H9 (cell line): ENCODE results near the gene SLC7A9. TPM values are rescaled to one million over a fixed set of nuclear protein-coding genes. Genes with fewer than 3 reads are reported as not detected.

Source experiments
- DNase-seq: peaks from one replicate; pipeline ENCODE4 v3.0.0-alpha.2; 2017
- H2AFZ ChIP-seq: one replicate; pipeline ENCODE4 v1.6.1; 2013; ENCODE audit warnings: mild to moderate bottlenecking, low read length, control low read depth, moderate library complexity
- H2AK5ac ChIP-seq: 2 replicates; pipeline ENCODE4 v1.6.1; 2013; ENCODE audit warnings: low read length, control low read depth, mixed read lengths; ENCODE audit not compliant: insufficient read length
- H2BK120ac ChIP-seq: one replicate; pipeline ENCODE4 v1.6.1; 2013; ENCODE audit warnings: low read depth, mild to moderate bottlenecking, low read length, control low read depth, inconsistent platforms; ENCODE audit not compliant: poor library complexity, severe bottlenecking
- H2BK12ac ChIP-seq: 2 replicates; pipeline ENCODE4 v1.6.1; 2013; ENCODE audit warnings: low read length, control low read depth, mixed read lengths, low read depth; ENCODE audit not compliant: insufficient read length
- H2BK15ac ChIP-seq: 2 replicates; pipeline ENCODE4 v1.6.1; 2013; ENCODE audit warnings: low read depth, low read length, control low read depth
- H2BK20ac ChIP-seq: one replicate; pipeline ENCODE4 v1.6.1; 2013; ENCODE audit warnings: low read depth, mild to moderate bottlenecking, low read length, control low read depth, inconsistent platforms; ENCODE audit not compliant: poor library complexity, severe bottlenecking
- H2BK5ac ChIP-seq: 2 replicates; pipeline ENCODE4 v1.6.1; 2013; ENCODE audit warnings: low read length, control low read depth, mixed read lengths; ENCODE audit not compliant: insufficient read length
- H3K14ac ChIP-seq: 2 replicates; pipeline ENCODE4 v1.6.1; 2013; ENCODE audit warnings: low read length, control low read depth; ENCODE audit not compliant: insufficient read depth
- H3K18ac ChIP-seq: 2 replicates; pipeline ENCODE4 v1.6.1; 2013; ENCODE audit warnings: low read depth, mild to moderate bottlenecking, mixed read lengths, low read length, control low read depth; ENCODE audit not compliant: insufficient read length
- H3K23ac ChIP-seq: 2 replicates; pipeline ENCODE4 v1.6.1; 2013; ENCODE audit warnings: low read length, control low read depth, mixed read lengths, low read depth; ENCODE audit not compliant: insufficient read length
- H3K23me2 ChIP-seq: 2 replicates; pipeline ENCODE4 v1.6.1; 2013; ENCODE audit warnings: low read depth, mild to moderate bottlenecking, mixed read lengths, low read length, control low read depth; ENCODE audit not compliant: insufficient read length, poor library complexity, severe bottlenecking
- H3K27ac ChIP-seq: 2 replicates; pipeline ENCODE4 v1.5.1; 2013; ENCODE audit warnings: low read length, control low read depth, mixed read lengths, low read depth; ENCODE audit not compliant: insufficient read length
- H3K27me3 ChIP-seq: 2 replicates; pipeline ENCODE4 v1.6.1; 2013; ENCODE audit warnings: low read length, control low read depth, inconsistent platforms; ENCODE audit not compliant: insufficient read depth
- H3K4ac ChIP-seq: 2 replicates; pipeline ENCODE4 v1.6.1; 2013; ENCODE audit warnings: low read depth, mild to moderate bottlenecking, control low read depth, inconsistent platforms, low read length, moderate library complexity
- H3K4me1 ChIP-seq: 2 replicates; pipeline ENCODE4 v1.6.1; 2013; ENCODE audit warnings: low read length, control low read depth, inconsistent platforms; ENCODE audit not compliant: insufficient read depth
- H3K4me2 ChIP-seq: 2 replicates; pipeline ENCODE4 v1.6.1; 2013; ENCODE audit warnings: low read length, control low read depth, mixed read lengths; ENCODE audit not compliant: insufficient read length, insufficient read depth
- H3K56ac ChIP-seq: 2 replicates; pipeline ENCODE4 v1.6.1; 2013; ENCODE audit warnings: low read depth, mild to moderate bottlenecking, mixed read lengths, low read length, control low read depth; ENCODE audit not compliant: insufficient read length
- H3K79me1 ChIP-seq: 2 replicates; pipeline ENCODE4 v1.6.1; 2013; ENCODE audit warnings: low read depth, mild to moderate bottlenecking, moderate library complexity, low read length, control low read depth, inconsistent platforms; ENCODE audit not compliant: insufficient read depth, poor library complexity, severe bottlenecking
- H3K79me2 ChIP-seq: 2 replicates; pipeline ENCODE4 v1.6.1; 2013; ENCODE audit warnings: low read length, control low read depth, inconsistent platforms; ENCODE audit not compliant: insufficient read depth
- H3K9ac ChIP-seq: 2 replicates; pipeline ENCODE4 v1.6.1; 2013; ENCODE audit warnings: low read length, control low read depth, mixed read lengths; ENCODE audit not compliant: insufficient read length; ENCODE audit errors: extremely low read depth
- H3K9me3 ChIP-seq: one replicate; pipeline ENCODE4 v1.6.1; 2013; ENCODE audit warnings: low read depth, low read length, inconsistent platforms; ENCODE audit not compliant: control insufficient read depth
- H3T11ph ChIP-seq: one replicate; pipeline ENCODE4 v1.6.1; 2013; ENCODE audit warnings: mild to moderate bottlenecking, low read length, control low read depth, inconsistent platforms
- H4K20me1 ChIP-seq: one replicate; pipeline ENCODE4 v1.6.1; 2013; ENCODE audit not compliant: control insufficient read depth, insufficient read length, insufficient read depth
- H4K5ac ChIP-seq: 2 replicates; pipeline ENCODE4 v1.6.1; 2013; ENCODE audit warnings: low read depth, mild to moderate bottlenecking, mixed read lengths, low read length, control low read depth; ENCODE audit not compliant: insufficient read length
- H4K8ac ChIP-seq: replicated peaks from 2 replicates; pipeline ENCODE4 v1.6.1; 2013; ENCODE audit warnings: low read length, control low read depth, mixed read lengths, low read depth; ENCODE audit not compliant: insufficient read length
- H4K91ac ChIP-seq: 2 replicates; pipeline ENCODE4 v1.6.1; 2013; ENCODE audit warnings: low read depth, mild to moderate bottlenecking, moderate library complexity, mixed read lengths, low read length, control low read depth; ENCODE audit not compliant: insufficient read length
- H3K27ac Mint-ChIP-seq, 3 experiments: 2 replicates in 2 of 3; 3 replicates in 1 of 3; pipeline ENCODE4 v1.8.0; 2020 to 2021; ENCODE audit warnings: mixed read lengths in 3 of 3, mild to moderate bottlenecking in 1 of 3, moderate library complexity in 1 of 3
- H3K27me3 Mint-ChIP-seq: 2 replicates; pipeline ENCODE4 v1.8.0; 2021; ENCODE audit warnings: low read depth, mild to moderate bottlenecking, moderate library complexity, mixed read lengths
- H3K36me3 Mint-ChIP-seq, 3 experiments: 2 replicates in 2 of 3; 3 replicates in 1 of 3; pipeline ENCODE4 v1.8.0; 2020 to 2021; ENCODE audit warnings: low read depth in 3 of 3, mixed read lengths in 3 of 3; ENCODE audit not compliant: insufficient read depth in 1 of 3
- H3K4me1 Mint-ChIP-seq, 2 experiments: 2 replicates each; pipeline ENCODE4 v1.8.0; 2020; ENCODE audit warnings: mixed read lengths in 2 of 2
- H3K4me3 Mint-ChIP-seq, 2 experiments: 2 replicates in 1 of 2; 3 replicates in 1 of 2; pipeline ENCODE4 v1.8.0; 2020 to 2021; ENCODE audit warnings: mild to moderate bottlenecking in 2 of 2, mixed read lengths in 2 of 2, moderate library complexity in 1 of 2
- H3K9me3 Mint-ChIP-seq, 2 experiments: 2 replicates in 1 of 2; 3 replicates in 1 of 2; pipeline ENCODE4 v1.8.0; 2020; ENCODE audit warnings: mild to moderate bottlenecking in 2 of 2, mixed read lengths in 2 of 2, moderate library complexity in 1 of 2
- WGBS: extraction: QIAGEN DNeasy Blood & Tissue Kit; methylation state at CpG from one replicate; pipeline ENCODE4 v1.1.7; 2013; ENCODE audit warnings: missing lambda C conversion rate, low lambda C conversion rate, mixed read lengths; ENCODE audit not compliant: insufficient read length; ENCODE audit errors: extremely low coverage; 5-methylcytosine and 5-hydroxymethylcytosine counted together
- total RNA-seq: library from RNA; stranded (reverse); gene quantifications from 2 replicates; pipeline ENCODE4 v1.2.1, GENCODE V29; 2021
- TF ChIP-seq, protein P1 (sequence below): fragments of 200-600 bp; sonication (generic); conservative IDR thresholded peaks from 3 replicates; pipeline ENCODE4 v1.8.0; 2021; ENCODE audit warnings: antibody characterized with exemption, mild to moderate bottlenecking

The SLC7A9 gene
- total RNA-seq, 1 experiment from 2014 or later: not detected

DNA sequence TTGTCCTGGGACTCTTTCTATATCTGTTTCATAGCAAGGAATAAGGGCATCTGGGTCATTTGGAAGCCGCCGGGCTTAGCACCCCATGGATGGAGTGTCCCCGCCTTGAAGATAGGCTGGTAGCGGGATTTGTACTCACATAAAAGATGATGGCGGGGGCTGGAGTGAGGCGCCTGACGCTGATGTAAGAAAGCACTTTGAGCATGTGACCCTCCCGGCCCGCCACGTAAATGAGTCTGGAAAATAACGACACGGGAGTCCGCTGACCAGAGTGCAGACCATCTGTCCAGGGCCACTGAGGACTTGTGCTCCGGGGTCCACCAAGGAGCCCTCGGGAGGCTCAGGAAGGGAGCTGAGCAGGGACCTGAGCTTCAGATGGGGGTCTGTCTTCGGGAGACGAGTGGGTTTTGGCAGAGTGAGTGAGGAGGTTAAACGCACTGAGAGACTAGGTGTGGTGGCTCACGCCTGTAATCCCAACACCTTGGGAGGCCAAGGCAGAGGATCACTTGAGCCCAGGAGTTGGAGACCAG lies 25.8 kb downstream of the SLC7A9 start:
- TF ChIP-seq, protein P1, sequence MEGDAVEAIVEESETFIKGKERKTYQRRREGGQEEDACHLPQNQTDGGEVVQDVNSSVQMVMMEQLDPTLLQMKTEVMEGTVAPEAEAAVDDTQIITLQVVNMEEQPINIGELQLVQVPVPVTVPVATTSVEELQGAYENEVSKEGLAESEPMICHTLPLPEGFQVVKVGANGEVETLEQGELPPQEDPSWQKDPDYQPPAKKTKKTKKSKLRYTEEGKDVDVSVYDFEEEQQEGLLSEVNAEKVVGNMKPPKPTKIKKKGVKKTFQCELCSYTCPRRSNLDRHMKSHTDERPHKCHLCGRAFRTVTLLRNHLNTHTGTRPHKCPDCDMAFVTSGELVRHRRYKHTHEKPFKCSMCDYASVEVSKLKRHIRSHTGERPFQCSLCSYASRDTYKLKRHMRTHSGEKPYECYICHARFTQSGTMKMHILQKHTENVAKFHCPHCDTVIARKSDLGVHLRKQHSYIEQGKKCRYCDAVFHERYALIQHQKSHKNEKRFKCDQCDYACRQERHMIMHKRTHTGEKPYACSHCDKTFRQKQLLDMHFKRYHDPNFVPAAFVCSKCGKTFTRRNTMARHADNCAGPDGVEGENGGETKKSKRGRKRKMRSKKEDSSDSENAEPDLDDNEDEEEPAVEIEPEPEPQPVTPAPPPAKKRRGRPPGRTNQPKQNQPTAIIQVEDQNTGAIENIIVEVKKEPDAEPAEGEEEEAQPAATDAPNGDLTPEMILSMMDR: no peak

More for the DNA sequence above, 25.8 kb downstream of the SLC7A9 start:
- Histone ChIP-seq H3K14ac (no peak overlapping the region), H2BK5ac (no peak overlapping the region), H4K5ac (no peak overlapping the region), H3K79me2 (no peaks in the 10 kb centered on the region), H3K18ac (no peak overlapping the region), H4K91ac (no peak overlapping the region), H3K56ac (no peak overlapping the region), H3K4ac (no peak overlapping the region), H3K9me3 (no peaks in the 10 kb centered on the region), H2AK5ac (no peak overlapping the region), H3K4me2 (no peak overlapping the region), H3K4me1 (no peaks in the 10 kb centered on the region), H2BK12ac (no peak overlapping the region), H3K23ac (no peak overlapping the region), H3K27me3 (no peaks in the 10 kb centered on the region), H2BK120ac (no peak overlapping the region), H3K27ac (no peak overlapping the region), H3K79me1 (no peaks in the 10 kb centered on the region), H3K23me2 (no peaks in the 10 kb centered on the region), H4K20me1 (no peaks in the 10 kb centered on the region), H3T11ph (no peak overlapping the region), H2BK15ac (no peak overlapping the region), H2AFZ (no peak overlapping the region), H3K9ac (no peak overlapping the region), H4K8ac (no peak overlapping the region), H2BK20ac (no peak overlapping the region)
- Mint-ChIP-seq H3K36me3 (peaks cover 8 to 11% (median 10%) of the 10 kb centered on the region in 3 experiments; a peak in 6 of 7 replicates), H3K9me3 (peaks cover 36 to 39% of the 10 kb centered on the region in 2 experiments), H3K4me1 (no peaks in the 10 kb centered on the region), H3K27ac (no peak overlapping the region), H3K4me3 (no peak overlapping the region), H3K27me3 (peaks cover 7% of the 10 kb centered on the region)
- no CpG with 5 or more reads among the region's 19 CpGs for WGBS
- DNase-seq: no peak
